K562 (cell line): ENCODE measurements around the gene HOTAIR. TPM values are rescaled to one million over a fixed set of nuclear protein-coding genes. Genes with fewer than 3 reads are reported as not detected.

ENCODE experiments used
- FOXJ2 ChIP-seq: fragments of 200-800 bp; sonication (Bioruptor generic); IDR thresholded peaks from 2 replicates; pipeline ENCODE4 v1.6.1; 2016; ENCODE audit warnings: missing genetic modification characterization, missing compliant biosample characterization
- NCOA1 ChIP-seq: fragments of 450-650 bp; IDR thresholded peaks from 2 replicates; pipeline ENCODE4 v1.6.1; 2016; ENCODE audit warnings: low read depth
- polyA plus RNA-seq, 8 experiments: library from polyadenylated mRNA; depleted of rRNA in 4 of 8; stranded (reverse) in 5 of 8; unstranded in 3 of 8; fragments of >200 nt; fragmentation: Nextera tagmentation in 2 of 8; fragmentation: Illumina TruSeq in 1 of 8; extraction: Ambion mirVana in 2 of 8; extraction: Trizol in 1 of 8; gene quantifications; 2 replicates each; pipeline versions ENCODE4 v1.2.1 to v1.2.3, GENCODE V29; 2011 to 2014; ENCODE audit warnings: inconsistent platforms in 1 of 8, missing spikeins in 1 of 8
- total RNA-seq, 7 experiments: library from RNA; depleted of rRNA in 6 of 7; stranded (reverse); fragments of >200 nt in 6 of 7; fragmentation: Illumina TruSeq in 2 of 7; extraction: Trizol in 2 of 7; gene quantifications; 2 replicates each; pipeline versions ENCODE4 v1.2.1 to v1.2.3, GENCODE V29; 2011 to 2021; ENCODE audit warnings: low replicate concordance in 1 of 7
- TF ChIP-seq, protein P1 (sequence below), 3 experiments: fragments of 200-800 bp in 1 of 3; fragments of 250-450 bp in 1 of 3; fragments of 450-650 bp in 1 of 3; sonication (Bioruptor Pico) in 1 of 3; sonication (Bioruptor generic) in 1 of 3; formaldehyde crosslinking in 1 of 3; IDR thresholded peaks; 2 replicates each; pipeline versions ENCODE4 v1.6.1 to v1.8.0; 2016 to 2022; ENCODE audit warnings: mild to moderate bottlenecking in 2 of 3, missing genetic modification characterization in 2 of 3, missing compliant biosample characterization in 1 of 3, moderate library complexity in 1 of 3
- TF ChIP-seq, protein P2 (sequence below): sonication (generic); formaldehyde crosslinking; IDR thresholded peaks from 2 replicates; pipeline ENCODE4 v1.8.1; 2022; ENCODE audit warnings: missing genetic modification reagents

HOTAIR gene
- total and polyA plus RNA-seq, 9 of the 15 experiments (the other 6 are each of a cell fraction or from before 2014, with no cell fraction given) = 0.04 TPM; not detected in 8

DNA sequence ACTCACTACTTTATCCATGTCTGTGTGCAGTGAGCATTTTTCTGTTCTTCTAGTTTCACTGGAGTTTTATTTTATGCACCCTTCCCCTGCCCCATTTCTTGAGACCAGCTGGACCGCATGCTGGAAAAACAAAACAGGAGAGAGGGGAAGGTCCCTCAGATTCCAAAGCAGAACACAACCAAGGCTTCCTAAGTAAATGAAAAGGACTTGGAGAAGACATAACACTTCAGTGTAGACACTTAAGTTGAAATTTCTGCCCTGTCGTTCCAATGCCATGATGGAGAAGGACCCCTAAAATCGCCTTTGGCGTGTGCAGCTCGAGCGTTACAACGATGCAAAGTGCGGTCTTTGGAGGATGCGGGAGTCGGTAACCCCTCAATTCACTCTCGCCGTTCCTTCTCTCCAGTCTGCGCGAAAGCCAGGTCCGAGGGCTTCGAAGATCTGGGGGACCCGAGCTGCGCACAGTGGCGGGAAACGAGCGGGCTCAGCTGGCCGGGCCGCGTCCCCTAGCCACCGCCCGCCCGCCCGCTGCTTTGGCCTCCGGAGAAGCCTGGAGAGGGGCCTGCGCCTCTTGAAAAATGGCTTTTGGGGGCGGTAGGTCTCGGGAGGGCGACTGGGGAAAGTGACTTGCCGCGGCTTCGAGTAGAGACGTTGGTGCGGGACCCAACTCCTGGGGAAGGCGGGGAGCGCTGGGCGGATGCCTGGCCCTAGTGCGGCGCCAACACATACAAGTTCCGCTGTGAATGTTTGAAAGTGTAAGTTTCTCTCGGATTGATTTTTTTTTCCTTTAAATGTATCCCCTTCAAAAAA lies 47.3 kb downstream of the HOTAIR start (continued):
- TF ChIP-seq, protein P1, sequence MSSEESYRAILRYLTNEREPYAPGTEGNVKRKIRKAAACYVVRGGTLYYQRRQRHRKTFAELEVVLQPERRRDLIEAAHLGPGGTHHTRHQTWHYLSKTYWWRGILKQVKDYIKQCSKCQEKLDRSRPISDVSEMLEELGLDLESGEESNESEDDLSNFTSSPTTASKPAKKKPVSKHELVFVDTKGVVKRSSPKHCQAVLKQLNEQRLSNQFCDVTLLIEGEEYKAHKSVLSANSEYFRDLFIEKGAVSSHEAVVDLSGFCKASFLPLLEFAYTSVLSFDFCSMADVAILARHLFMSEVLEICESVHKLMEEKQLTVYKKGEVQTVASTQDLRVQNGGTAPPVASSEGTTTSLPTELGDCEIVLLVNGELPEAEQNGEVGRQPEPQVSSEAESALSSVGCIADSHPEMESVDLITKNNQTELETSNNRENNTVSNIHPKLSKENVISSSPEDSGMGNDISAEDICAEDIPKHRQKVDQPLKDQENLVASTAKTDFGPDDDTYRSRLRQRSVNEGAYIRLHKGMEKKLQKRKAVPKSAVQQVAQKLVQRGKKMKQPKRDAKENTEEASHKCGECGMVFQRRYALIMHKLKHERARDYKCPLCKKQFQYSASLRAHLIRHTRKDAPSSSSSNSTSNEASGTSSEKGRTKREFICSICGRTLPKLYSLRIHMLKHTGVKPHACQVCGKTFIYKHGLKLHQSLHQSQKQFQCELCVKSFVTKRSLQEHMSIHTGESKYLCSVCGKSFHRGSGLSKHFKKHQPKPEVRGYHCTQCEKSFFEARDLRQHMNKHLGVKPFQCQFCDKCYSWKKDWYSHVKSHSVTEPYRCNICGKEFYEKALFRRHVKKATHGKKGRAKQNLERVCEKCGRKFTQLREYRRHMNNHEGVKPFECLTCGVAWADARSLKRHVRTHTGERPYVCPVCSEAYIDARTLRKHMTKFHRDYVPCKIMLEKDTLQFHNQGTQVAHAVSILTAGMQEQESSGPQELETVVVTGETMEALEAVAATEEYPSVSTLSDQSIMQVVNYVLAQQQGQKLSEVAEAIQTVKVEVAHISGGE (CRISPR knock-in tag; IDR thresholded peaks at IDR 0.05) = no peak
- no peak for TF ChIP-seq NCOA1
- TF ChIP-seq, protein P2, sequence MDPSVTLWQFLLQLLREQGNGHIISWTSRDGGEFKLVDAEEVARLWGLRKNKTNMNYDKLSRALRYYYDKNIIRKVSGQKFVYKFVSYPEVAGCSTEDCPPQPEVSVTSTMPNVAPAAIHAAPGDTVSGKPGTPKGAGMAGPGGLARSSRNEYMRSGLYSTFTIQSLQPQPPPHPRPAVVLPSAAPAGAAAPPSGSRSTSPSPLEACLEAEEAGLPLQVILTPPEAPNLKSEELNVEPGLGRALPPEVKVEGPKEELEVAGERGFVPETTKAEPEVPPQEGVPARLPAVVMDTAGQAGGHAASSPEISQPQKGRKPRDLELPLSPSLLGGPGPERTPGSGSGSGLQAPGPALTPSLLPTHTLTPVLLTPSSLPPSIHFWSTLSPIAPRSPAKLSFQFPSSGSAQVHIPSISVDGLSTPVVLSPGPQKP (CRISPR knock-in tag) = no peak
- TF ChIP-seq FOXJ2 (tag) = no peak
